ENCODE measurements around the gene C1QTNF1. TPM values are rescaled to one million over a fixed set of nuclear protein-coding genes. Genes with fewer than 3 reads are reported as not detected.

The C1QTNF1 gene
- total RNA-seq, 3 donors from 2014 or later (not counting 1 experiment from before 2014, with no cell fraction given) = 0.20 to 0.28 TPM; not detected in 1

DNA sequence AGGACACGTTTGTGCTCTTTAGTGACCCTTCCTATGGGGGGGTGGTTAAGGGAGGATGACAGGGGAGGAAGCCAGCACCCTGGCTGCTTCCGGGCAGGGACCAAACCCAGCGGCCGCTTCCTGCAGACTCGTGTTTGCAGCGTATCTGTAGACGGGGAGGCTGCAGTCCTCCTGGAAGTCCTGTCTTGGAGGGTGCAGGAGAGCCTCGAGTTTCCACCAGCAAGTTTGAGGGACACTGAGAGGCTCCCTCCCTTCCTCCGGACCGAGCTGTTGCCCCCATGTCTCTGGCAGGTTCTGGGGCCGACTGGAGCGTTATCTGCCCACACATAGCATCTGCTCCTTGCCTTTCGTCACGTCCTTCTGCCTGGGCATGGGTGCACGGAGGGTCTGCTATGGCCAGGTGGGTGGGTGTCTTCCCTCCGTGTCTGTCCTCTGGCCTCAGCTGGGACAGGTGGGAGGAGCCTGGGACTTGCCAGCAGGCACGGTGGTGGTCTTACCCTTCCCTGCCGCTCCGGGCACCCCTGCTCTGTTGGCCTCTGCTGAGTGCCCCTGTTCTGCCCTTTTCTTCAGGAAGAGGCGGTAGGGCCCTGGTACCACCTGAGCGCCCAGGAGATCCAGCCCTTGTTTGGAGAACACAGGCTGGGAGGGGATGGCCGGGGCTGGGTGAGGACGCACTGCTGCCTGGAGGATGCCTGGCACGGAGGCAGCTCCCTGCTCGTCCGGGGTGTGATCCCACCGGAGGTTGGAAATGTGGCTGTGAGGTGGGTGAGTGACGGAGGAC, 59.4 kb downstream of the C1QTNF1 start:
- ATAC-seq = no peak
- H3K4me3 Mint-ChIP-seq = no peak overlapping the region
- Histone ChIP-seq H3K4me3 (ENCODE audit: low read length) (no peak overlapping the region), H3K9me3 (ENCODE audit: control insufficient read depth, insufficient read depth, low read length) (no peaks in the 10 kb centered on the region), H3K27me3 (ENCODE audit: control insufficient read depth, insufficient read depth, low read length) (no peaks in the 10 kb centered on the region), H3K36me3 (ENCODE audit: control insufficient read depth, insufficient read depth, low read length) (peaks cover 50% of the 10 kb centered on the region), H3K27ac (ENCODE audit: low read length) (no peak overlapping the region), H3K4me1 (ENCODE audit: control insufficient read depth, insufficient read depth, low read length) (no peaks in the 10 kb centered on the region)
- 91% methylated on average over 28 of the region's 28 CpGs for WGBS (ENCODE audit: insufficient coverage)
- intact Hi-C loops (cut with micrococcal nuclease) = no loop called here
- H3K27me3 Mint-ChIP-seq (ENCODE audit: low read depth in 2 of 2) = no peaks in the 10 kb centered on the region
- no peak overlapping the region for H3K27ac Mint-ChIP-seq
- no peaks in the 10 kb centered on the region for H3K36me3 Mint-ChIP-seq
- H3K9me3 Mint-ChIP-seq = no peaks in the 10 kb centered on the region
- DNase-seq = no peak
- no peak for TF ChIP-seq CTCF (IDR thresholded peaks at IDR 0.05)
- H3K4me1 Mint-ChIP-seq = peaks cover 0 to 5% of the 10 kb centered on the region in 2 donors

DNA sequence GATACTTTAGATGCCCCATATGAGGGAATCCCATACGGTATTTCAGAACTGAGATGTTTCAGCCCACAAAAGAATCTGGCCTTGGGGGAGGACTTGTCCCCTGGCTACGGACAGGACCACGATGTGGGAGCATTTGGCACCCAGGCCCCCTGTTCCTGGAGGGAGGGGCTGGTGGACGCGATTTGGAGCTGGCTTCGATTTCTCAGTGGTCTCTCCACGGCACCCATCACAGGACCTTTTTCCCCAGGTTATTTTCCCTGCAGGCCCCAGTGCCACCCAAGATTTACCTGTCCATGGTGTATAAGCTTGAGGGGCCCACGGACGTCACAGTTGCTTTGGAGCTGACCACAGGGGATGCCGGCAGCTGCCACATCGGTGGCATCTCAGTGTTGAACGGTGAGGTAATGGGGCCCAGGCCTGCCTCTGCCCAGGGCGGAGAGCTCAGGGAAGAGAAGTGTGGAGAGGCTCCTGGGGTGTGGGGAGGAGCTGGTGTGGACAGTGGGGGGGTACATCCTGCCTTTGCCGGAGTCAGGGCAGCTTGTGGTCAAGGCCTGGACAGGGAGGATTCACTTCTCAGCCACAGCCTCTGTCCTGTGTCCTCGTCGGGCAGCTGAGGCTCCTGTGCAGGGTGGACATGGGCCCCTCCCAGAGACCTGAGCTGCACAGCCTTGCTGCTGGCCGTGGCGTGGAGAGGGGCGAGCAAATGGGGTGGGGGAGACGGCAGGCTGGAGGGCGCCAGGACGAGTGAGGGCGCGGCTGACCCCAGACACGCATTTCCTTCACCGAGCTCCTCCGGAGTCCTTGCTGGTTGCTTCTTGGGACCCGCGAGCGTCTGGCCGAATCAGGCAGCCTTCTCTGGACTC, 60.6 kb downstream of the C1QTNF1 start:
- TF ChIP-seq CTCF (IDR thresholded peaks at IDR 0.05) = no peak
- H3K9me3 ChIP-seq (ENCODE audit: control insufficient read depth, insufficient read depth, low read length) = no peaks in the 10 kb centered on the region
- H3K9me3 Mint-ChIP-seq = no peaks in the 10 kb centered on the region
- intact Hi-C loops (cut with micrococcal nuclease) = no loop called here
- no peak overlapping the region for H3K27ac ChIP-seq (ENCODE audit: low read length)
- no peaks in the 10 kb centered on the region for H3K36me3 Mint-ChIP-seq
- ATAC-seq = no peak
- no peaks in the 10 kb centered on the region for H3K4me1 ChIP-seq (ENCODE audit: control insufficient read depth, insufficient read depth, low read length)
- DNase-seq = no peak
- H3K4me1 Mint-ChIP-seq = peaks cover 0 to 5% of the 10 kb centered on the region in 2 donors
- H3K36me3 ChIP-seq (ENCODE audit: control insufficient read depth, insufficient read depth, low read length) = peaks cover 45% of the 10 kb centered on the region
- no peak overlapping the region for H3K4me3 ChIP-seq (ENCODE audit: low read length)
- no peak overlapping the region for H3K27ac Mint-ChIP-seq
- no peaks in the 10 kb centered on the region for H3K27me3 Mint-ChIP-seq (ENCODE audit: low read depth in 2 of 2)
- H3K27me3 ChIP-seq (ENCODE audit: control insufficient read depth, insufficient read depth, low read length) = no peaks in the 10 kb centered on the region
- WGBS (ENCODE audit: insufficient coverage) = 93% methylated on average over 31 of the region's 31 CpGs
- no peak overlapping the region for H3K4me3 Mint-ChIP-seq

- intact Hi-C loops (cut with micrococcal nuclease) = no loop called here
- peaks cover 43% of the 10 kb centered on the region for H3K36me3 ChIP-seq (ENCODE audit: control insufficient read depth, insufficient read depth, low read length)
Measured at GRCh38 chr17:79085154-79085920, 61.4 kb downstream of the C1QTNF1 start.

More at GRCh38 chr17:79085154-79085920, 61.4 kb downstream of the C1QTNF1 start:
- 95% methylated on average over 30 of the region's 30 CpGs for WGBS (ENCODE audit: insufficient coverage)
- Histone ChIP-seq H3K9me3 (ENCODE audit: control insufficient read depth, insufficient read depth, low read length) (no peaks in the 10 kb centered on the region), H3K27ac (ENCODE audit: low read length) (no peak overlapping the region), H3K4me1 (ENCODE audit: control insufficient read depth, insufficient read depth, low read length) (no peaks in the 10 kb centered on the region), H3K4me3 (ENCODE audit: low read length) (no peak overlapping the region), H3K27me3 (ENCODE audit: control insufficient read depth, insufficient read depth, low read length) (no peaks in the 10 kb centered on the region)
- DNase-seq = no peak
- Mint-ChIP-seq H3K4me3 (no peak overlapping the region), H3K36me3 (no peaks in the 10 kb centered on the region), H3K9me3 (no peaks in the 10 kb centered on the region), H3K4me1 (peaks cover 0 to 5% of the 10 kb centered on the region in 2 donors), H3K27me3 (ENCODE audit: low read depth in 2 of 2) (no peaks in the 10 kb centered on the region), H3K27ac (no peak overlapping the region)
- TF ChIP-seq CTCF (IDR thresholded peaks at IDR 0.05) = no peak
- no peak for ATAC-seq
